CD4-positive, alpha-beta T cell treated with Interleukin-17A for 1 hour (primary cell): ENCODE results near the gene PTPRN2.
"Not testable (repeated sequence)": the region's sequence is repeated elsewhere in the genome, so short reads cannot be mapped to it uniquely, and the experiment has no call there.

ENCODE experiments used
- DNase-seq: peaks from one replicate; pipeline ENCODE4 v3.0.0-alpha.2; 2020

PTPRN2 gene

DNA sequence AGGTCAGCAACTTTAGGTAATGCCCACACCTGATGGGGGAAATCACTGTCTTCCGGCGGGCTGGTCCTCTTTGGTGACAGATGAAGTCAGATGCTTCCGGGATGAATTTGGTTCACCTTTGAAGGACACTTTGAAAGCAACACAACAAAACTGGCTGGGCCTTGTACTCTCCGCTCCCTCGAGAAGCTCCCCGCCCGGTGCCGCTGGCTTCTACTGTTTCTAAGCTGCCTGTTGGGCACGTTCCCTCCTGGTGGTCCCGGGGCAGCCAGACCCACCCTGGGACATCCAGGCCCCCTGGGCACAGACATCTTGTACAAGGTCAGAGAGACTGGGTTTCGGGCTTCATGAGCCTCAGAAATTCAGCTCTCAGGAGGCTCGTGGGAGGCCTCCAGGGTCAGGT, 798.5 kb downstream of the PTPRN2 start:
- DNase-seq: no peak

DNA sequence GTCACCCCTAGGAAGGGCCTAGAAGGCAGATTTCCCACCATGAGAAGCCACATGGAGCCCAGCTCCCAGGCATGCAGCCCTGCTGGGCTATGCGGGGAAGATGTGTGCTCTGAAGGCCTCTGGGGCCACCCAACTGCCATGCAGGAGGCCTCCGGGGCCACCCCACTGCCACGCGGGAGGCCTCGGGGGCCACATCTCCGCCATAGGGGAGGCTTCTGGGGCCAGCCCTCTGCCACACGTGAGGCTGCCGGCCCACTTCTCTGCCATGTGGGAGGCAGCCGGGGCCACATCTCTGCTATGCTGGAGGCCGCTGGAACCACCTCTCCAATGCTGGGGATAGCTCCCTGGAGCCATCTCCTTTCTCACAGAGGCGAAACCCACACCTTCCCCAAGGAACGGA, 799.0 kb downstream of the PTPRN2 start:
- DNase-seq: no peak

DNA sequence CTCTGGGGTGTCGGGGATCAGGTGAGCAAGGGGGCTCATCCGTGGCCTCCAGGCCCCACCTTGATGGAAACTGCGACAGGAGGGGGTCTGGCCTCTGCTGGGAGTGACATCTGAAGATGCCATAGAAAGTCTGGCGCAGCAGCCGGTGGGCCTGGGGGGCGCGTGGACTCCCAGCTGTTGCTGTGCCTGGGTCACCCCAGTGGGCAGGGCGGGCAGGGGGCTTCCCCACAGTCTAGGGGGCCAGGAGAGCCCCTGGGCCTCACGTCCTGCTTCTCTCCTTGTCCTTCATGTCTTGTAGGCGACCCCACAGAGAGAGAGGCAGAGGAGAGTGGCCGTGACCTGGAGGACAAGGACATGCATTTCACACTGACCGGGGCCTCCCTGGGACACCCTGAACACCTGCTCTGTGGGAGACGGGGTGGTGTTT, 800.3 kb downstream of the PTPRN2 start:
- no peak for DNase-seq

DNA sequence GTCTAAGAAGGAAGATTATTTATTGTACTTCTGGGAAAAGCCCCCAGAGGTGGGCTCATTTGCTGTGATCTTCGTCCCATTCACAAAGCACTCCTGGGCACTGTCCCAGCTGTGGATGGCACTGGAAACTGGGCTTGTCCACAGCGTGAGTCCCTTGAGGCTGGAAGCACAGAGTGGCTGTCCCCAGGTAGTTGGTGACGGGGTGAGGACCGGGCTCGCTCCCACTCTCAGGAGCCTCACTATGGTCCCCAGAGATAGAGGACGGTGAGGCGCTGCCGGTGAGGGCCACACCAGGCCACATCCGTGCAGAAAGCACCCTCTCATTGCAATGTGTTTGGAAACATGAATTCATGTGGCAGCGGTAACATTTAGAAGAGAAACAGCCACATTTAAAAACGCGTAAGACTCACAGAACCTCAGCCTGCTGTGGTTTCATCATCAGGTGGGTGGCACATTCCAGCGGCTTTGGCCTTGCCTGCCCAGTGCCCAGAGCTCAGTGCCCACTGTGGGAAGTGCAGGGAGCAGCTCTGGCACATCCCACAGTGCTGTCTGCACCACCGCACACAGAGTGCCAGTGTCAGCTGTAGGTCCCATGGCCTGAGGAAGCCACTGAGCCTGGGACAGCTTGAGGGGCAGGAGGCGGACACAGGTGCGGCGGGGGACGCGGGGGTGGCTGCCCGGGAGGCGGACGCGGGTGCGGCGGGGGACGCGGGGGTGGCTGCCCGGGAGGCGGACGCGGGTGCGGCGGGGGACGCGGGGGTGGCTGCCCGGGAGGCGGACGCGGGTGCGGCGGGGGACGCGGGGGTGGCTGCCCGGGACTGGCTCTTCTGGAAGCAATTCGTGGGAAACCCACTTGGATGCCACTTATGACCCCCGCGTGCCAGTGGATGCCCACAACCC, 801.0 kb downstream of the PTPRN2 start:
- no peak for DNase-seq

DNA sequence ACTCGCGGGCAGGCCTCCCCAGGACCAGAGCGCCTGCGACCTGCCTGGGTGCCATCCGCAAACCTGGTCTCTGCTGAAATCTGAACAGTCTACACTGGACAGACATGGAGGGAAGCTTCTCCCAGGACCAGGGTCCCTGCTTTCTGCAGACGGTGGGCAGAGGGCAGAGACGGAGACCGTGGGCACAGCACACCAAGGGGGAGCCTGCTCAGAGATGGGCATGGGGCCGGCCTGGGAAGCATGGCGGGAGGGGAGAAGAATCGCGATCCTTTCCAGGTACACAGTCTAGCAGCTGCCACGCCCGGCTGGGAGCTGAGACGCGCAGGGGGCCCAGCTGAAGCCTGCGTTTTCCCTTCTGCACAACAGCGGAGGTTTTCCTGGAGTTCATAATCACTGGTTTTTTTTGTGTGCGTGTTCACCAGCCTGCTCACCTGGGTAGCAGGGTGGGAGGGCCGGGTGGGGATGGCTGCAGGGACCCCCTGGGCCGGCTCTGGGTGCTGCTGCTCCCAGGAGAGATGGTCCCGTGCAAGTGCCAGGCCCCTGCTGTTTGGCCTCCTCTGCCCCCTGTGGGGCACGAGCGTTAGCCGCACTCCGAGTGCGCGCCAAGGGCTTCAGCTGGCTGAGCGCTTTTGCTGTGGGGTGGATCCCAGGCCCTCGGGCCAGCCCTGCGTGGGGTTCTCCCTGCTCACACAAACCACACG, 802.0 kb downstream of the PTPRN2 start:
- DNase-seq: no peak

DNA sequence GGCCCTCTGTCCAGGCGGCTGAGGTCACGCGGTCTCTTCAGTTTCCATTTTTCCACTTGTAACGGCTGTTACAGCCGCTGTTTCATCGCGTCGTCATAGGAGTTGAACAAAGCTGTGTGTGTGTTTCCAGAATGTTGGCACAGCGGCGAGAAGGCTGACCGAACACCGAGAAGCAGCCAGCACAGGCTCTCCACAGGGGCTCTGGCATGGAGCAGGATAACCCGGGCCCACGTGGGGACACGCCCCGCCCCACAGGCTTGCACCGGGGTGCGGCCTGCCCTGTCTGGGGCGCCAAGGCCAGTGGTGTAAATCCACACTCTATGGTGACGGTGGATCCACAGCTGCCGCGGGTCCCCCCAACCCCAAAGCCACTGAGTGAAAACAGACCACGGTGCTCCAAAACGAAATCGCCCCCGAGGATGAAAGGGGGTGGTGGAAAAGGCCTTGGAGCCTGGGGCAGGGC, 802.6 kb downstream of the PTPRN2 start:
- DNase-seq: no peak

DNA sequence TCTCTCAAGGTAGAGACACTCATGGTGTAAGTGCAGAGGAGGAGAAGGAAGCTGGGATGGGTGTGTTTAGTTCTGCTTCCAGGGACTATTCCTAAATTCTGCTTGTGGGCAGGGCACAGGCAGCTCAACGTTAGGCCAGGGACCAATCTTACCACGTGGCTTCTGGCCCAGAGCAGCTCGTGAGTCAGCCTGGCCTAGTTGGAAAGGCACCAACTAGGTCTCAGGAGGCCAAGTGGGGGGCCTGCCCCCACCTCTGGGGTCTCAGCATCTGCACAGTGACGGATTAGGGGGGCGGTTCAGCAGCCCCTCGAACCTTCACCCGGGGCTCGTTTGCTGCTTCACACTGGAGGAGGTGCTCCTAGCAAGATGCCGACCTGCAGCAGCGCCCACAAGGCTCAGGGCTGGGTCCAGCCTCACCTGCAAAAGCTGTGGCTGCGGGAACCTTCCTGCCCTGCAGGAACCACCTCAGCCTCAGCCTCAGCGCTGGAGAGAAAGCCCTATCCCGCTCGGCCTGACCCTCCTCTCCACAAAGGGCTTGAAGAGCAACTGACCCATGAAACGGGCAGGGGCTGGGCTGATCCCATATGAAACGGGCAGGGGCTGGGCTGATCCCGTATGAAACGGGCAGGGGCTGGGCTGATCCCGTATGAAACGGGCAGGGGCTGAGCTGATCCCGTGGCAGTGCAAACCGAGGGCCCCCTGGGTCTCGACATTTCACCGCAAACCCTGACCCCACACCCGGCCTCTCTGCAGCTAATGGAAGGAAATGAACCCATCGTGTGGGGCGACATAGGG, 803.4 kb downstream of the PTPRN2 start:
- DNase-seq: no peak

DNA sequence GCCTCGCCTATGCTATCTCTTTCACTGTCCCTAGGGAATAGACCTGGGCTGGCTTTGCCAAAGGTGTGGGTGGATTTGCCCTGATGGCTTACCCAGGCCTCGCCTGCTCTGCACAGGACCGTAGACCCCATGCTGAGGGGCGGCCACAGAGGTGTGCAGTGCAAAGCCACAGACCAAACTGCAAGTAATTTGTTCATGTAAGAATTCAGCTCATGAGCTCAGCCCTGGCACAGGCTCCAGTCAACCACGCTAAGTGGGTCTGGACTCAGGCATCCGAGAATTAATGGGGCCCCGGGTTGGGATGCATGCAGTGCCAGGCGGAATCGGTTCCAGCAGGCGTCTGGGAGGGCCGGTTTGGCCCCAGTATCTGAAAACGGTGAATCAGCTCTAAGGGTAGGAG, 805.6 kb downstream of the PTPRN2 start:
- DNase-seq: no peak

DNA sequence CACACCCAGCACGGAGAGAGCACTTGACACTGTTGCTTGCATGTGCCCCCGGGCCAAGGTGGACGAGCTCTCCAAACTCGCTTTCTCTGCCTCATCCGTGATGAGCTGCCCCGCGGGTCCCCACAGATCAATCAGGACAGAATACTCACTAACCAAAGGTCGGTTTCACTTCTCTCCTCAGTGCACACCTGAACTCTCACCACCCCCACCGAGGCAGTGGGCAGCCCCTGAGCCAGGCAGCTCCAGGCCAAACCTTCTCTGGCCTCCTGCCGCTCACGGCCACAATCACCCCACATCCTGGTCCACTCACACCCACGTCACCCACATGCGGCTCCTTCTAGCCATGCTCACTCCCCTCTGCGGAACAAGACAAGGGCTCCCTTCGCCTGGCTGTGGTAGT, 806.9 kb downstream of the PTPRN2 start:
- no peak for DNase-seq

DNA sequence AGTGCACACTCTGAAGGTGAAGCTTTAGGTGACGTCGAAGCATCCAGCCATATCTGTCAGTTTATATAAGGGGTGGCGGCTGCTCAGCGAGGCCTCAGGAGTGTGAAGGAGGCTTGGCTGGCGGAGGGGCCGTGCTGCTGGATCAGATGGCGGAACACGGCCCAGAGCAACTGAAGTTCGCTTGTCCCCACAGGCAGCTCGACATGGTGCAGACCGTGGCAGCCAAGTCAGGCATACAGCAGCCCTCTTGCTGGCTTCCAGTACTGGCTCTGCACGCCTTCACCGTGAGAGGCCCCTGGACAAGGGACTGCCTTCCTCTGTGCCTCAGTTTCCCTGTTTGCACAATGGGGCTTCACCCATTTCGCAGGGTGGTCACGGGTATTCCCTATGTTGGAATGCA, 807.3 kb downstream of the PTPRN2 start:
- no peak for DNase-seq

DNA sequence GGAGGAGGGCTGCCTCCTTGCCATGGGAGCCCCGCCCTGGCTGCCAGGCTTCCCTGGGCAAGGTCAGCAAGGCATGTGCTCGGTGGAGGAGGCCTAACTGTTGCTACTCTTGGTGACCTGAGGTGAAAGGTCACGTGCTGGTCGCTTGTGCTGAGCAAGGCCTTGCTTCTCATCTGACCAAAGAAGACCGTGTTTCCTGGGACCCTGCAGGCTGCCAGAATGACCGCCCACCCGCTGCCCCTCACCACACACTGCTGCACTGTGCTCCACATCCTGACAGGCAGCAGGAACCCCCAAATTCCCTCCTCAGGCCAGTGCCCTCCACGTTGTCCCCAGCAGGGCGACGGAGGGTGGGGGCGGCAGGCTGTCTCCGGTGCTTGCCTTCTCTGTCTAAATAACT, 808.4 kb downstream of the PTPRN2 start:
- DNase-seq: no peak

DNA sequence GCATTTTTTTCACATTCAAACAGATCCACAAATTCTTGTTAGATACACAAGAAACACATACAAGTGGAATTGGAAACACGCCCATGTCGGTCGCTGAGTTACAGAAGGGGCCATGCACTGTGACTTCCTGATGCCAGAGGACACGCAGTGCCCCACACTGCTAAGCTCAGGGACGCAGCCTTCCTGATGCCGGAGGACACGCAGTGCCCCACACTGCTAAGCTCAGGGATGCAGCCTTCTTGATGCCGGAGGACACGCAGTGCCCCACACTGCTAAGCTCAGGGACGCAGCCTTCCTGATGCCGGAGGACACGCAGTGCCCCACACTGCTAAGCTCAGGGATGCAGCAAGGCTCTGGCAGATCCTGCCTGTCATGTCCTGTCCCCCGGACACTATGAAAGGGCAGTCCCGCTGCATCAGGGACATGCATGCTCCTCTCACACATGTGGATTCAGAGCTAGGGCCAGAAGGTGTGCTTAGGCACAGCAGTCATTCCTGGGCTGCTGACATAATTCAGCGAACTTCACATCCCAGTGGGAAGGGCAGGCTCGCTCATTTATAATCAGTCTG, 810.3 kb downstream of the PTPRN2 start:
- not testable (repeated sequence) for DNase-seq

DNA sequence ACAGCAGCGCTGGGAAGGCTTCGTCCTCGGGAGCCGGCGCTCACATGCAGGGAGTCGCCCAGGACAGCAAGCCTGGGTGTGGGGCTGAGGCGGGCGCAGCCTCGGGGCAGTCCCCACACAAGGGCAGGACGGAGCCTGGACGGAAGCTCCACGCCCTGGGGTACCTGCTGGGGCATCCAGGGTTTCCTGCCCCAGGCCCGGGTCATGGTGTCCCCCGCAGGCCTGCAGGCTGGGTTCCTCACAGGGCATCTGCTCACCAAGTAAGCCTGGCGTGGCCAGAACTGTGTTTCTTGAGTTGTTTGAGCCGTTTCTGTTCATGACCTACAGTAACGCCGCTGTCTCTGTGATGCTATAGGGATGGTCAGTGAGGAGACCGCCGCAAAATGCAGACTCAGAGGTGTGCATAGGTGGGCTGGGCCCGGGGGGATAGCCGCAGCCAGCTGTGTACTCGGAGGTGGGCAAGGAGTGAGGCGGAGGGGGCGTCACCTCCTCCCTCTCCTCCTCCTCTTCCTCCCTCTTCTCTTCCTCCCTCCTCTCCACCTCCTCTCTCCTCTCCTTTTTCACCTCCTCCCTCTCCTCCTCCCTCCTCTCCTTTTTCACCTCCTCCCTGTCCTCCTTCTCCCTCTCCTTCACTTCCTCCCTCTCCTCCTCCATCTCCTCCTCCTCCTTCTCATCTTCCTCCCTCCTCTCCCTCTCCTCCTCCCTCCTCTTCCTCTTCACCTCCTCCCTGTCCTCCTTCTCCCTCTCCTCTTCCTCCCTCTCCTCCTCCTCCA, 811.9 kb downstream of the PTPRN2 start:
- DNase-seq: no peak

DNA sequence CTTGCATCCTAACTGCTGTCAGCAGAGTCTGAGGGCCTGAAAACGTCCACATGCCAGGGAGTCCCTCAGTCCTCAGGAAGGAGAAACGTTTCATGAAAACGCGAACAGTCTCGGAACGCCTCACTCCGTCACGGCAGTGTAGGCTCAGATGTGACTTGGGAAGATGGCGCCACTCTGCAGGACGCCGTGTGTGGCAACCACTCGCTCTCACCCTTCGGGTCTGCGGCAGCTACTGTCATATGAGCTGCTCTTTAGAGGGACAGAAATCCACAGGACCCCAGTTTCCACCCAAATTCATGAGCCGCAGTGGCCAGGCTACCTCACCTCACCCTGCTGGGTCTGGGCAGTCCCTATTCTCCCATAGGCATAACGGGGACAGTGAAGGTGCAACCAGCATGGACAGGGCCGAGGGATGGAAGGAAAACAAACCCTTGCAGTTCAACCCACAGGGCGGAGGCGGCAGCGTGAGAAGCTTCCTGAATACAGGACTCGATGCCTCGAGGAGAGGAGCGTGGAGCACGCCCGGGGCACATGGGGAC, 812.5 kb downstream of the PTPRN2 start:
- DNase-seq: no peak

DNA sequence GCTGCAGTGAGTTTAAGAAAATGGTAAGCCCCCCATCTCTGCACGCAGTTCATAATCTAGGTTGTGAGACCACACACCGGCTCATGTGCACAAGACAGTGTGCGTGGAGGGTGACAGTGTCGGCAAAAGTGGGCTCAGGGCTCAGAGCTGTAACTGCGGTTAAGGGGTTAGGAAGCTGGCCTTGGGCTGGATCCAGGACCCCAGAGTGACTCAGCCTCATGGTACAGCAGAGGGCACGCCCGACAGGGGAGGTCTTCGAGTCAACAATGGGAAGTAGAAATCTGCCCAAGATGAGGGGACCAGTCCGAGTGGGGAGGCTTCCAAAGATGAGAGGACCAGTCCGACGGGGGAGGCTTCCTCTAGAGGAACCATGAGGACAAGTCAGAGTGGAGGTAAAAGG, 813.1 kb downstream of the PTPRN2 start:
- DNase-seq: no peak

DNA sequence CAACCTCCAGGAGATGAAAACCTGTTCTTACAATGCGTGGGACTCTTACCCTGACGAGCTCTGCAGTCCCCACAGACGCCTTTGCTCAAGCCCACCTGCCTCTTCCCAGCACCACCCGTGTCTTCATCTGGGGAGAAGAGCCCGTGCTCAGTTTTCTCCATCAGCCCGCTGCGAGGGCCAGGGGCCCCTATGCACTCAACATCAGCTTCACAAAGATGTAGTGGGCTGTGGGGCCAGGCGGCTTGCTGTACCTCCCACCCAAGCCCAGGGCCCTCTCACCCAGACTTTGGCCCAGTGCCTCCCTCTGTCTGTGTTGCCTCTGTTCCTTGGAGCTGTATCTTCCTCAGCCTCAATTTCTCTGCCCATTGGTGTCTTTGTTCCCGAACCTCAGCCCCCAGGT, 814.3 kb downstream of the PTPRN2 start:
- DNase-seq: no peak

DNA sequence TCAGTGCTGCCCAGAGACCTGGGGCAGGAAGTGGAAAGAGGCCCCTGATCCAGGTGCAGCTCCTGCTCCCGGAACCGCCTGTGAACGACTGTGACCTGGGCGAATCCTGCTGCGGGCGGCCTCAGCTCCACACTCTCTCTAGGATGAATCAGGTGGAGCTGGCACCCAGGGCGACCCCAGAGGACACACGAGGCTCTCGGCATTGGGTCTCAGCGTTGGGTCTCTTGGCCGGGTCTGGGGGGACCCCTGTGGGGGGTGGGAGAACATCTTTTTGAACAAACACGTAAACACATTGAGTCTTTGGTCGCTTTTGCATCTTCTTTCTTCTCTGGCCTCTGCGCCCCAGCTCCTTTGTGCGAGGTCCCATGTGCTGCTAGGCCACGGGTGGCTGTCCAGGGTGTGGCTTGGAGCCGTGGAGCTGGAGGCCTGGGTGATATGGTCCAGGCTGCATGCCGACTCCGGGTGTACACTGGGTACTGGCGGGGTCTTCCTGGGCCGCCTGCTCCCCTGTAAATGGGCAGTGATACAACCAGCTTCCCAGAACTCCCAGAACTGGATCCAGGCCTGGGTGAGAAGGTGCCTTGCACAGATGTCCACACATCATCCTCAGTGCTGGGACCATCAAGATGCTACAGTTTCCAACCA, 815.0 kb downstream of the PTPRN2 start:
- DNase-seq: no peak

DNA sequence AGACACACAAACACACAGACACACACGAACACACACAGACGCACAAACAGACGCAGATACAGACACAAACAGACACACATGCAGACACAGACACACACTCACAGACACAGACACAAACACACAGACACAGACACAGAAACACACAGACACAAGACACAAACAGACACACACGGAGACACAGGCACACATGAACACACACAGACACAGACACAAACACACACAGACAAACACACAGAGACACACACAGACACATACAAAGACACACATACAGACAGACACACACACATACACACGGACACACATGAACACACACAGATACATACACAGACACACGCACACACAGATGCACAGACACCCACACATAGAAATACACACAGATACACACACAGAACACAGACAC, 815.9 kb downstream of the PTPRN2 start:
- DNase-seq: no peak

DNA sequence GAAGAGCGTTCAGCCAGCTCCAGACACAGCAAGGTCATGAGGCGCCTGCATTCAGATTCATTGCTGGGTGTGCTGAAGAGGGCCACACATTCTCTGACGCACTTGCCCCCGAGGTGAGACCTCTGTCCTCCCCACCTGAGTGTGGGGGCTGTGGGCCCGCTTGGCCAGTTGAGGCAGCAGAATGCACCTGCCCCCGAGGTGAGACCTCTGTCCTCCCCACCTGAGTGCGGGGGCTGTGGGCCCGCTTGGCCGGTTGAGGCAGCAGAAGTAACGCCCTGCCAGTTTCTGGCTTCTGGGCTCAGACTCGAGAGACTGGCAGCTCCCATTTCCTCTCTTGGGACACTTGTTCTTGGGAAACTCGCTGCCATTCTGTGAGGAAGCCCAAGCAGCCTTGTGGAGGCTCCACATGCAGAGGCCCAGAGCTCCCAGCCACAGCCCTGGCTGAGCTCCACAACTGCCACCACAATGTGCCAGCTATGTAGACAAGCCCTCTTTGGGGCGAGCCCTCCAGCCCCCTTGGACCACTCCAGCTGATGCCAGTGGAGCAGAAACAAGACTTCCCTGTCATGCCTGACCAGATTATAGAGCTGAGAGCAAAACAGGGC, 816.8 kb downstream of the PTPRN2 start:
- DNase-seq: no peak

DNA sequence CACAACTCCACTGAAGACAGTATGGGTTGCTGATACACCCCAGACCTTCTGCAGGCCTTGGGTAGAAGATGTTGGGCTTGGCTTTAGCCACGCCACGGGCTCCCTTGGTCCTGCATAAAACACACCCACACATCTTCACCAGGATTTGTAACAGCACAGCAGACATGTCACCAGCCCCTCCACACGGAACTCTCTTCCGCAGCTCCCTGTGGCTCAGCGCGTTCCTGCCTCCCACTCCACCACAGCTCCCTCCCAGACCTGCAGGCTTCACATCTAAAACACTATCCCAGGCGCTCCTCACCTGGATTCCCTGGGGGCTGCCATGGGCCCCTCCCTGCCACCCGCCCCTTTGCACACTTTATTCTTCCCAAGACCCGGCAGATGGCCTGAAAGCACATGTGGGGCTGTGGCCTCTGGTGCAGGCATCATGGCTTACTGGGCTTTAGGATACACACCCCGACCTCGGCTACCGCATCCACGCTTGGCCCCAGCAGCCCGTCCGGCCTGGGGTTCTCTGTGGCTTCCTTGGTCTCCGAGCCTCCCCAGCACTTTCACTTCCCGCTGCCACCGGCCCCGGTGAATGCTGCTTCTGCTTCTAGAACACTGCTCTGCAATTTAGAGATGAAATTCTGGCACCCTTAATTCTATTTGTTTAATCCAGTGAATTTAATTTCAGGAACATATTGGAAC, 818.0 kb downstream of the PTPRN2 start:
- no peak for DNase-seq
